Measurements from ENCODE around the gene GPR3.

GPR3 gene

DNA sequence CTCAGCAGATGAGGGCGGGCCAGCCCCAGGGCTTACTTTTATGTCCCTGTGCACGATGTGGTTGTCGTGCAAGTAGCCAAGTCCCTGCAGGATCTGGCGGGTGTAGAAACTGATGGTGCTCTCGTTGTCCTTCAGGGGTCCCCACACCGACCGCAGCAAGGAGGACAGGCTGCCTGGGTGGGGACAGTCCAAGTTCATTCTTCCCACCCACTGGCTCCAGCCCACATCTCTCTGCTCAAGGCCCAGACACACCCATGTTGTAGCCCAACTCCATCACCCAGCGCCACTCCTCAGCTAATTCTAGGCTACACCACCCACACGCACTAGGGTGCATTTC lies 32.6 kb upstream of the GPR3 start:
- DNase-seq = no peak

DNA sequence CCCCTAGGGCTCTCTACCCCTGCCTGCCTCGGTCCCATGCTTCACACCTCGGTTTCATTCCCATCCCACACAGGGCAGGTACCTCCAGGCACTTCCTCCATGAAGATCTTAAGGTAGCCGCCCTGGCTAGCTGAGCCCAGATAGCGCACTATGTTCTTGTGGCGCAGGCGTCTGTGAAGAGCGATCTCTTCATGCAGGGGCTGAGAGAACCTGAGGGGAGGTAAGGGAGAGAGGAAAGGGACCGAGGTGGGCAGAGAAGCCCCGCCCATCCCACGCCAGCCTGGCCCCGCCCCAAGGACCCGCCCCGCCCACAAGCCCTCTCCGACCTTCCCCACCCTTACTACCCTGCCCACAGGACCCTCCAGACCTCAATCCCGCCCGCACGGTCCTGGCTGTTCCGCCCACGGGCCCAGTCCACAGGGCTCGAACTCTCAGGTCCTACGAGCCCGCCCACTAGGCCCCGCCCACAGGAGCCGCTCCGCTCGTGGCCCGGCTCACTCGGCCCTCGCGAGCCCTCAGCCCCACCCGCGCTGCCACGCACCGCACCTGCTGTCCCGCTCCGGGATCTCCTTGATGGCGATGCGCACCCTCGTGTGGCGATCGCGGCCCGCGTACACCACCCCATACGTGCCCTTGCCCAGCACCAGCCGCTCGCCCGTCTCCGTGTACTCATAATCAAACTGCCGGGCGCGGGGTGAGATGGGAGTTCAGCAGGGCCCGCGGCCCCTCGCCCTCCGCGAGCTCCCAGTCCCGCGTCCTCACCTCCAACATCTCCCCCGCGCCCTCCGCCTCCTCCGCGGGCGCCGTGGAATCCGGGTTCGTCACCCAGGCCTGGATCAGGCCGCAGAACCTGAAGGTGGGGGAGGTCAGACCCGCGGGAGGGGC lies 32.0 kb upstream of the GPR3 start:
- DNase-seq = peak; percentile 71

DNA sequence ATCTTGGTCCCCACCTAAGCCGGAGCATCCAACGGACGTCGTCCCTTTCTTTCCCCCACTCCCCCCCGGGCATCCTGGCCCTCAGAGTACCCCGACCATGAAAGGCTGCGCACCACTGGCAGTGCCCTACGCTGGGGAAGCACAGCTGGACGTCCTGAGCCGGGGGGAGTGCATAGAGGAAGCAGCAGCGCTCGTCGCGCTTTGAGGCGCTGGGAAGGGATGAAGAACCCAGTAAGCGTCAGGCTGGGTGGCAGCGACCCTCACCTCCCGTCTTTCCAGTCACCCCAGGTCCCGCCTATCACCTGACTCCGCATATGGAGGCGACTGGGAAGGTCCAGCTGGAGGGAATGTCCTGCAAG lies 31.4 kb upstream of the GPR3 start:
- DNase-seq = no peak

DNA sequence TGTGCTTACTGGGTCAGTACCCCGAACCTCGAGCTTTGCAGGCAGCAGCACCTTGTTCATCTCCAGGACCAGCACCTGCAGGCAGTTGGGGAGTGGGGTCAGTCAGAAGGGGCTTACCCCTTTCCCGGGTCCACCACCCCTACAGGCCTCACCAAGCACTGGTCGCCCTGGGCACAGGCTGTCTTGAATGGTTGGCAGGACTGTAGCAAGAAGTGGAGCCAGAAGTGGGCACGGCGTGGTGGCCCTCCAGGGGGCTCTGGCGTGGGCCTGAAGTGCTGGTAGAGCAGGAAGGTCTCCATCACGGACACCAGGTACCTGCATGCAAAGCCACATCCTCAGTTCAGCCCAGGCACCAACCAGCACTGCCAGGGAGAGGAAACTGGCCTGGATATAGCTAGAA lies 30.9 kb upstream of the GPR3 start:
- no peak for DNase-seq

DNA sequence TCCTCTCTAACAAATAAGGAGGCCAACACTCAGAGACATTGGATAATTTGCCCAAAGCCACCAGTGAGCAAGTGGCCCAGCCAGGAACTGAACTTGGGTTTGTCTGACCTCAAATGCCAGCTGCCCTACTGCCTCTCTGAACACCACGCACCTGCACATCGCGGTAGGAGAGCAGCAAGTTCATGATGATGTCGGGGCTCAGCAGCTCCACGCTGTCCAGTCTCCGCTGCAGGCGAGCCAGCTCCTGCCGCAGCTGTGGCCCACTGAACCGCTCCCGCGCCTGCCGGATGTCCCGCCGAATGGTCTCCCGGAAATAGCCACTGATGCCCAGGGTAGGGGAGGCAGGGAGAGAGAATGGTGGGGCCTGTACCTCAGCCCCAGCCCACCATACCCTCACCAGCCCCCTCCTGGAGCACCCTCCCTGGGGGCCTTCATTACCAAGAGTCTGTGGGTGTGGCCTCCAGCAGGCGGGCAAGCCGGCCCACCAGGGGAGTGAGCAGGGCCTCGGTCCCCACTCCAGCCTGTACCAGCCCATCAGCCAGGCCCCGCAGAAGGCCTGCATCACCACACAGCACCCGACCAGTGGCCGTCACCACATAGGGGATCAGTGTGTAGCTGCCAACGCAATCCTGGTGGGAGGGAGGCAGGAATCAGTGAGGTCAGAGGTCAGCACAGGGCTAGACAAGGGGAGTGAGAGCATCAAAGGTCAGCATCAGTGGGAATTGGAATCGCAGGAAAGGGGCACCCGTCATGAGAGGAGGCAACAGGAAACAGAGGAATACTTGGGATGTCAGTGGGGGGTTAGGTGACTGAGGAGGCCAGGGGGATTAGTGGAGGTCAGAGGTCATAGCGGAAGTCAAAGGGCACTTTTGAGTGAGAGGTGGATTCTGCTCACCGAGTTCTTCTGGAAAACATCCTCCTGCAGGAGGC lies 28.4 kb upstream of the GPR3 start:
- no peak for DNase-seq

DNA sequence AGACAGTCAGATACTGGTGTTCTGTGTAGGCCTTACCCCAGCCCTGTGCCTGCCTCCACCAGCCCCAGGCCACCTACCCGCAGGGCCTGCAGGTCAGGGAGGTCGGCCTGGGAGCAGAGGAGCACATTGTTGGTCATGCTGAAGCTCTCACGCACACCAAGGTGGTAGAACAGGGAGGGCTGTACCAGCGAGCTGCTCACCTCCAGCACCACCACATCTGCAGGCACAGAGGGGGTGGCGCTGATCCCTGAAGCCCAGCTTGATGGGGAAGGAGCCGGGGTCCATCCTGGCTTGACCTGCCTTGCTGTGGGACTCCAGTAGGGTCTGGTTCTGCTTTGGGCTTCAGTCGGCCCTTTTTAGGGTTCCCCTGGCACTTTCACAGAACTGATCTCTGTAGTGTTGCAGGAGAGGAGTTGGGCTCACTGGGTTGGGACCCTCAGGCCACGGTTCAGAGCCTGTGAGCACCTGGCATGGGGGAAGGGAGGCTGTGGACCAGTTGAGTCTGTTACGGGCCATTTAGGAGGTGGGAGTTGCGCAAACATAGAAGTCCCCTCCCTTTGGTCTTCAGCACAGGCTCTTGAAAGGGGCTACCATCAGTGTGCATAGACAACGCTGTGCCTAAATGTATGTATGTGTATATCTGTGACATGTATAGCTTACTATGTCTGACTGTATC lies 27.6 kb upstream of the GPR3 start:
- DNase-seq = no peak

DNA sequence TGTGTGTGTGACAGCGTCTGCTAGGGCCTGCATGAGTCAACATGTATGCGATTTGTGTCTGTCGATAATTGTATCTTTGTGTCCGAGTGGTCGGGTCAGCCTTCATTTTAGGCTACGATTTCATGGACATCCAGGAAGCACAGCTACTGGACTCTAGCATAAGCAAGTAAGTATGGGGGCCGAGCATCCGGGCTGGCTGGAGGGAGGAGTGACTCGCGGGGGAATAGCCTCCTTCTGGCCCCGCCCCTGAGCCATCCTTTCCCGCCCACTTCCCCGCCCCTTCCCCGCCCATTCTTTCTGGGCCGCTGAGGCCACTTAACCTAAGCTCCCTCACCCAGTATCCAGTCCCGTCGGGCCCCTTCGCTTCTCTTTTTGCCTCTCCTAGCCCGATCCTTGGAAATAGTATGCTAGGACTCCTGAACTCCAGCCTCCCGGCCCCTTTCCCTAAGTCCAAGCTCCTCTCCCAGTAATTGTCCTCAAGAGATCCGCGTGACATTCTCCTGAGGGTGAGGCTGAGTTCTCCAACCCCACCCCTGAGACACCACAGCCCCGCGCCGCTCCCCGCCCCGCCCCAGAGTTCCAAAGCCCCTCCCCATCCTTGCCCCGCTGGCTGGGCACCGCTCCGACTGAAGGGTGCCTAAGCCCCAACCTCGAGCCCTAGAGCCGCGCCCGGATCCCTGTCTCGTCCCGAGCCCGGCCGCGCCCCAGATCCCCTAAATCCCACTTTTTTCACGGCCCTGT lies 26.9 kb upstream of the GPR3 start:
- peak; percentile 85 for DNase-seq

DNA sequence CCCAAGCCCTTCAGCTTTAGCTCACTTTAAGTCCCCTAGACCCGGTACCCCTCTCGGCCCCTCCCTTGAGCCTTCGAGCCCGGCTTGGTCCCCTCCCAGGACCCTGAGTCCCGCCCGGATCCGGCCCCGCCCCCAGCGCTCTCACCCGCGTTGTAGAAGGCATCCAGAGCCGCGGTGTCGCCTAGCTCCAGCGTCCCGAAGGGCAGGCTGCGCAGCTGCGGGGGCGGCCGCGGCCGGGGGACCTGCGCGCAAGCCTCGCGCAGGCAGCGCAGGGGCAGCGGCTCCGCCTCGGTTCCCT lies 26.4 kb upstream of the GPR3 start:
- peak; percentile 83 for DNase-seq

DNA sequence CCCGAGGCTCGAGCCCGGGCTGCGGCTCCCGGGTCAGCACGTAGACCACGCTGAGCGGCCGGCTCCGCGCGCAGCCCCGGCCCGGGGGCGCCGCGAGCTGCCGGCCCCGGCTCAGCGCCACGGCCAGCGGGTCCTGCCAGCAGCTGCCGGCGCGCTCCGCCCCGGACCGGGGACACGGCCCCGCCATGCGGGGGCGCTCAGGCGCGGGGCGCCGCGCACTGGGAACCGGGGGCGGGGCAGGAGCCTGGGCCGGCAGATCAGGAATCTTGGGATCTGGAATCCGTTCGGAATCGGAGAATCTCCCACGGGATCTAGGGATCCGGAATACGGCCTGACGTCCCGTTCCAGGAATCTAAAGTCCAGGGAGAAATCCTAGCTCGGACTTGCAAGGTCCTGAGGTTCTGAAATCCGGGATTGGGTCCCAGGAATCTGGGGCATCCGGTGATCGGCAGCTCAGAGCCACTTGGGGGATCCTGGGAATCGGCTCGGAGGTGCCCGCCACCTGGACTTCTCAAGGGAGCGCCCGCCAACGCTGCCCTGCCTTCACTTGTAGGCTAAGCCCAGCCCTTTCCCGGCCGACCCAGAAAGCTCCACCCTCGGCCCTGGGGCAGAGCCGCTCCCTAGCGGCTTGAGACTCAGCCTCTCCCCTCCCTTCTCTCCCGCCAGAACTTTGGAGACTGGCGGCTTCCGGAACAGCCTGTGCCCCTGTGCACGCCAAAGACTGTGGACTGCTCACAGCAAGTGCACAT lies 25.8 kb upstream of the GPR3 start, which contains the start of gene MAP3K6:
TSS of gene MAP3K6 (minus strand) at position 551 of the 749 bp plus-strand sequence. CDS start at position 187, 364 bp downstream.
- DNase-seq = peak; percentile 64

DNA sequence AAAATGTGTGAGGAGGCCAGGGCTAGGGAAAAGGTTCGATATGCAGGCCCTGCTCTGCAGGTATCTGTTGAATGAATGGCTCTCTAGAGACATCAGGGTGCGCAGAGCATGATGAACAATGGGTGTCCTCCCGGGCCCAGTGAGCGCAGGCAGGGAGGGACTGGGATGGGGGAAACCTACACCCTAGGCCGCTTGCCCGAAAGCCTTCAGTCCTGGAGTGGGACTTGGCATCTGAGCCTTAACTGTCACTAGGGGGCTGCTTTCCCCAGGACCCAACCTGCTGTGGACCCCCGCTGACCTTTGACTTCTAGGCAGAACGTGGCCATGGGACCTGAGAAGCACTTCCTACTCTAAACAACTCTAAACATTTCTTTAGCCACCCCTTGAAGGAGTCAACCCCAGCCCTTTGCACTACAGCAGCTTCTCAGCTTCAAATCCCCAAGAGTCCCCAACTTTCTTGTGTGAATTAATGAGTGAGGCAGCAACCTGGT lies 25.2 kb upstream of the GPR3 start:
- DNase-seq = no peak

DNA sequence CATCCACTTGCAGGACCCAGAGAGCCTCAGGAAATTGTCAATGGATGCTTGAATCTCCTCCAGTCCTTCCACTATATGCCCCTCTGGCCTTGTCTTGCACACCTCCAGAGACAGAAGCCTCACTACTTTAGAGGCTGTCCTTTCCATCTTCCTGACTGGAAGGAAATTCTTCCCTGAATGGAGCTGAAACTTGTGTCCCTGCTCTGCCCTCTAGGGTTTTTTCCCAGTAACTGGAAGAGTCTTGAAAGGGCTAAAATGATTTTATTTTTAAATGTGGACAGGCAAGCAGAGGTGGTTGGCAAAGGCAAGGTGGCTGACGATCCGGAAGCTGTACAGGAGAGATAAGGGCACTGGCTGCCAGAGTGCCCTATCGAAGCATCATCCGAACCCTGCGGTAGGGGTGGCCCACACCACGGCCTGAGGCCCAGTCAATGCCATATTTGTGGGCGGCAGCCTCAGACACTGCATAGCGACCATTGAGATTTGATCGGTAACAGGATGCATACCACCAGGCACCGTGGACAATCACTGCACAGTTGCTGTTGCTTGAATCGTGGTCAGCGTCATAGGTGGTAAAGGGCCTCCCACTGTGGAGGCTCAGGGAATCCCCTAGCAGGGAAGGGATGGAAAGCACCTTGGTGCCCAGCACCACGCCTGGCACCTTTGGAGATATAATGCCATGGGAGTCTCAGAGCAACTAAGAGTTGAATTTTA lies 23.4 kb upstream of the GPR3 start:
- no peak for DNase-seq

DNA sequence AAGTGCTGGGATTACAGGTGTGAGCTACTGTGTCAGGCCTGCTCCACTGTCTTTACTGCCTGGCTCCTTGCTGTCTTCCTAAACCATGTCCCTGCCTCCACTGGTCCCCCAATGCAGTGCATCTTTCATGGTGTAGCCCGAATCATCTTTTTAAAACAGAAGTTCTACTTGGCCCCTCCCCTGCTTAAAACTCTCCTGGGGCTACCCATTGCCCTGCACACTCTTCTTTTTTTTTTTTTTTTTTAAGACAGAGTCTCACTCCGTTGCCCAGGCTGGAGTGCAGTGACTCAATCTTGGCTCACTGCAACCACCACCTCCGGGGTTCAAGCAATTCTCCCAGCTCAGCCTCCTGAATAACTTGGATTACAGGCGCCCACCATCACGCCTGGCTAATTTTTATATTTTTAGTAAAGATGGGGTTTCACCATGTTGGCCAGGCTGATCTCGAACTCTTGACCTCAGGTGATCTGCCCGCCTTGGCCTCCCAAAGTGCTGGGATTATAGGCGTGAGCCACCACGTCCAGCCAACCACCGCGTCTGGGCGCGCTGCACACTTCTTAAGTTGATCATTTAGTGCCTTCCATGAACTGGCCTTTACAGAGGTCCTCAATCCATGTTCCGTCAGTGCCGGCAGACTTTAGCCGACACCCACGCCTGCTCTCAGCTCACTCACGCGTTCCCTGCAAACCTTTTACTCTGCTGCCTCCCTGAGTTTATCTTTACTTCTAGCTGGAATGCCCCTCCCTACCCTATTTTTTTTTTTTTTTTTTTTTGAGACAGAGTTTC lies 20.2 kb upstream of the GPR3 start:
- DNase-seq = no peak

DNA sequence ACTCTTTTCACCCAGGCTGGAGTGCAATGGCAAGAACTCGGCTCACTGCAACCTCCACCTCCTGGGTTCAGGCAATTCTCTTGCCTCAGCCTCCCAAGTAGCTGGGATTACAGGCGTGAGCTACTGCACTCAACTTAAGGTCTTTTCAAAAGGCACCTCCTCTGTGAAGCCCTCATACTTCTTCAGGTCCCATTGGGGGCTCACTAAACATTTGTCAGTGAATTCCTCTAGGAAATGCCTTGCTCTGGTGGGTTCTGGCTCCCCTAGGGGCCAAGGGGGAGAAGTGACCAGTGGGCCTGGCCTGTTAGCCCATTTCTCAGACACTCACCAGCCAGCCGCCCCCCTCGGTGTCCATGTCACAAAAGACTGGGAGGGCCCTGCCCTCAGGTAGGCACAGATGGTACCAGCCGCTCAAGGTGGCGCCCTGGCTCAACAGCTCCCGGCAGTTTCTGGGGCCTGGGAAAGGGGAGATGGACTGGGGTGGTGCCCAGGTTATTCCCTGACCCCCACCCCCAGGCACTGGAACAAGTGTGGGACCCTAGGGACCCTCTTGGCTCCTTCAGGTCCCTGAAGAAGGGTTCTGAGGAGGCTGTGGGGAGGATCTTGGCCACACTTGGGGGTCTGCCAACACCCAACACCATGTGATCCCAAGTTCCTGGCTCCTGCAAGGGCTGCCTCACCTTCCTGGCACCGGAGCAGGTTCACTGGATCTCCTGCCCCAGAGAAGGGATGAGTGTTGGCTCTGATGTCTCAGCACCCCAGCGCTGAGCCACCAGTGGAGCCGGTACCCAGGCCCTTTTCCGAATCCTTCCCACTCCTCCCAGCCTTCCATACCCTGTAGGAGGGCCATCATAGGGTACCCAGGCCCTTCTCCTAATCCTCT lies 19.4 kb upstream of the GPR3 start:
- no peak for DNase-seq

DNA sequence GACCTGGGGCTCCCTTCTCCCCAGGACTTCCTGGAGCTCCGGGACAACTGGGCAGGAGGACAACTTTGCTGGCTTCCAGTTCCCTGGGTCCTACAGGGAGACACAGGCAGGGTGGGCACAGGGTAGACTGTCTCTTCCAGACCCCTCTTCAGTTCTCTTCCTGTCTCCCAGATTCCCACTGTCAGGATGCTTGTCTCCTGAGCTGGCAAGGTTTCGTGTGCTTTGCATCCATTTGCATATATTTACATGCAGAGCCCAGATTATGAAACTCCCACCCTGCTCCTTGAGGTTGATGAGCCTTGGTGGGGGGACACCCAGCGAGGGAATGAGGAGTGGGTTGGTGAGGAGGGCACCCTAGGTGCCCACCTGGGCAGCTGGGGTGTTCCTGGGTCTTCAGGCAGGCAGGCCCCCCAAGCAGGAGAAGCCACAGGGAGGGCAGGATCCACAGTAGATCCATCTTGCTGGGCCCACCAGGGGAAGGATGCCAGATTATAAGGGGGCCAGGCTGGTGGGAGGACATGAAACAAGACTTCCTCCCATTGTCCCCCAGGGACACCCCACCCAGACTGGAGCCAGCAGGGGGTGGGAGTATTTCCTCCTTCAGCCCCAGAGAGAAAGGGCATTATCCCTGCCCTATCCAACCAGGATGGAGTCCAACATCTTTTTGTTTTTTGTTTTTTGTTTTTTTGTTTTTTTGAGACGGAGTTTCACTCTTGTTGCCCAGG lies 17.9 kb upstream of the GPR3 start, which contains the start of gene FCN3:
TSS of gene FCN3 (minus strand) at position 463 of the 725 bp plus-strand sequence. CDS start at position 457, 6 bp downstream.
- DNase-seq = no peak

DNA sequence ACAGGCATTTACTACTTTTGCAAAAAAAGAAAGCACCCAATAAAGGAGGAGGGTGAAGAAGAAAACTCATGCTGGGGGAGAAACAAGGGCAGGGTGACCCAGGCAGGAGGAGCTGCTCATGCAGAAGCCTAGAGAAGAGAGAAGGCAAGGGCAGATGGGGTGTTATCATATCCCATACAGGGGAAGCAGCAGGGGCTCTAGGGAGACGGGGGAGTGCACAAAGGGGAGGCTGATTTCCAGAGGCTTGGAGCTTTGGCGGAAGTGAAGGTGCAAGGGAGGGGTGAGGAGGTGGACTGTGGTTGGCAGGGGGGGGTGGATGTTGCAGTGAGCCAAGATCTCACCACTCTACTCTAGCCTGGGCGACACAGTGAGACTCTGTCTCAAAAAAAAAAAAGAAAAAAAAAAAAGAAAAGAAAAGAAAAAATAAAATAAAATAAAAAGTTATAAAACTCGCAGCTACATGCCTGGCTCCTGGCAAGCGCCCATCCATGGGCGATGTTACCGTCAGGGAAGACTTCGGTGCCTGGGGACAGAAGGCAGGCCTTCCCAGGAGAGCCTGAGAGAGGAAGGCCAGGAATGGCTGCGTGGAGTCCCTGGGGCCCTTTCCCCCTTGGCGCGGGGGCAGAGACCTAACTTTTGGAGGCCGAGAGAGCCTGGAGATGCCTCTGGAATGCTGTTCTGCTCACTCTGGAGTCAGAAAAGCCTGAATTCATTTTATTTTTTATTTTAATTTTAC lies 14.5 kb upstream of the GPR3 start:
- DNase-seq = no peak

DNA sequence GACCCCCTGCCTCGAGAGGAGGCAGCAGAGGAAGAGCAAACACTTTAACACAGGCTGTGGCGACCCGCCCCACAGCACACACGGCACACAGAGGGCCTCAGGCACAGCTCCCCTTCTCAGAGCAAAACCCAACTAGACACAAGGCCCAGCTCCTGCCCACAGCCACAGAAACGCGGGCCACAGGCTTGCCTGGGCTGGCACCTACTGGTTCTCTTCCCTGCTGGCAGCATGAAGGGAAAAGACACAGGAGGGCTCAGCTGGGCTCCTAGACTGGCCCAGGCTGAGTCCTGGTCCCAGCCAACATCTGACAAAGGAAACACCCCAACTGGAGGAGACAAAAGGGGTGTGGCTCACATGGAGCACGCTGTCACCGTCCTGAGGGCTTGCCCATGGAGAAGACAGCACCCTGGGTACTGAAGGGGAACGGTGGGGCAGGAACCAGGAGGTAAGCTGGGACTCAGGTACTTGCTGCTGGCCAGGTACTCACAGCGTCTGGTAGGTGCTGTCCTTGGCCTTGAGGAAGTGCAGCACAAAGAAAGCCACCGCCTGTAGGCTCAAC lies 12.8 kb upstream of the GPR3 start:
- no peak for DNase-seq

DNA sequence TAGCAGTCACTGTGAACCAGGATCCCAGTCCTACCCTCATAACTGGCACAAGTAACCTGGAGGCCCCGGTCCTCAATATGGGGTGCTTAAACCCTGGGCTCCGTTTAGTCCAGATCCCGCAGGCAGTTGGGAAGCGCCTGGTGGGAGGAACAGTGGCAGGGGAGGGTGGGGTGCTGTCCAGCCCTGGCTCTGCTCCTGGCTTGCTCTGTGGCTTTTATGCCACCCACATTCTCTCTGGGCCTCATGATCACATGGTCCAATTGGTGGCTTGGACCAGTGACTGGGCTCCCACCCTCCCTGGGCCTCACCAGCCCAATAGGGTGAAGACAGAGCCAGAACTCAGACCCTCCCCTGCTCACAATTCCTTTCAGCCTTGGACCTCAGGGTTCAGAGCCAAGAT lies 12.2 kb upstream of the GPR3 start:
- DNase-seq = no peak

Data from CD4-positive, alpha-beta T cell treated with Interleukin-6 for 4 hours (primary cell).